ENCODE data around the gene RAB11FIP5. TPM values are rescaled to one million over a fixed set of nuclear protein-coding genes. Genes with fewer than 3 reads are reported as not detected.

RAB11FIP5 gene
- total RNA-seq, 6 experiments from 2014 or later = 4.5 to 12.7 (median 9.0) TPM

DNA sequence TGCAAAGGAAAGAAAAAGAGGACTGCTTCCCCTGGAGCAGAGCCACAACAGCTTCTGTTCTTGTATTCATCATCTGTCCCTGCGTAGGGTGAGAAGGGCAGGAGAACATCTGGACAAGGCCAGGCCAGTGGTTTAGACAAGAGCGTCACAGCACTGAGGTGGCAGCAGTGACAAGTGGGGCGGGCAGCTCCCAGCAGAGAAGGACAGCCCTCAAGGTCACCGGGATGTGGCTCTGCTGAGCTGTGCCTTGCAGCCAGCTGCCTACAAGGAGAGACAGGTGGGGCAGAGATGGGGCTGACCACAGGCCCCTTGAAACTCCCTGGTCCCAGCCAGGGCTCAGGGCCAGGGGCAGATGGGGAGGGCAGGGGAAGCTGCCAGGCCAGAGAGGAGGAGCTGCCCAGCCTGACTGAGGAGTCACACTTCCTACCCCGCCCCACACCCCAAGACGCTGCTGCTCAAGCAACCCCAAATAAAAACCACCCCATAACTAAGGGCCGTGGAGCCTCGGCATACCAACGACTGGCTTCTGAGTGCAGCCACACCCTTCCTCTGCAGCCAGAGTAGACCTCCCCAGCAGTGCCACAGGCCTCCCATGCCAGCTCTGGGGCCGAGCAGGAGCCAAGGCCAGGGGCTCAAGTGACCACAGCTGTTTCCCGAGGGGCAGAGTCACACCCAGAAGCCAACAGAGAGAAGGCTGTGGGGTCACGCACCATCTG lies 5.4 kb downstream of the RAB11FIP5 start:
- 70% methylated on average over 4 of the region's 12 CpGs for WGBS (ENCODE audit: insufficient coverage, low coverage, low lambda C conversion rate, missing lambda C conversion rate)
- intact Hi-C loops (cut with DNase I) = no loop called here
- Histone ChIP-seq H3K9me3 (no peaks in the 10 kb centered on the region), H3K27me3 (no peaks in the 10 kb centered on the region), H3K27ac (no peak overlapping the region), H3K4me3 (no peak overlapping the region), H3K4me1 (peaks cover 0 to 12% (median 0%) of the 10 kb centered on the region in 4 donors), H3K36me3 (no peaks in the 10 kb centered on the region)
- DNase-seq (peak in 1 of 3 donors; percentile 39), ATAC-seq (no peak)
- no peak for TF ChIP-seq POLR2A (IDR thresholded peaks at IDR 0.05)
- TF ChIP-seq, protein P1, sequence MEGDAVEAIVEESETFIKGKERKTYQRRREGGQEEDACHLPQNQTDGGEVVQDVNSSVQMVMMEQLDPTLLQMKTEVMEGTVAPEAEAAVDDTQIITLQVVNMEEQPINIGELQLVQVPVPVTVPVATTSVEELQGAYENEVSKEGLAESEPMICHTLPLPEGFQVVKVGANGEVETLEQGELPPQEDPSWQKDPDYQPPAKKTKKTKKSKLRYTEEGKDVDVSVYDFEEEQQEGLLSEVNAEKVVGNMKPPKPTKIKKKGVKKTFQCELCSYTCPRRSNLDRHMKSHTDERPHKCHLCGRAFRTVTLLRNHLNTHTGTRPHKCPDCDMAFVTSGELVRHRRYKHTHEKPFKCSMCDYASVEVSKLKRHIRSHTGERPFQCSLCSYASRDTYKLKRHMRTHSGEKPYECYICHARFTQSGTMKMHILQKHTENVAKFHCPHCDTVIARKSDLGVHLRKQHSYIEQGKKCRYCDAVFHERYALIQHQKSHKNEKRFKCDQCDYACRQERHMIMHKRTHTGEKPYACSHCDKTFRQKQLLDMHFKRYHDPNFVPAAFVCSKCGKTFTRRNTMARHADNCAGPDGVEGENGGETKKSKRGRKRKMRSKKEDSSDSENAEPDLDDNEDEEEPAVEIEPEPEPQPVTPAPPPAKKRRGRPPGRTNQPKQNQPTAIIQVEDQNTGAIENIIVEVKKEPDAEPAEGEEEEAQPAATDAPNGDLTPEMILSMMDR (IDR thresholded peaks at IDR 0.05) = no peak

DNA sequence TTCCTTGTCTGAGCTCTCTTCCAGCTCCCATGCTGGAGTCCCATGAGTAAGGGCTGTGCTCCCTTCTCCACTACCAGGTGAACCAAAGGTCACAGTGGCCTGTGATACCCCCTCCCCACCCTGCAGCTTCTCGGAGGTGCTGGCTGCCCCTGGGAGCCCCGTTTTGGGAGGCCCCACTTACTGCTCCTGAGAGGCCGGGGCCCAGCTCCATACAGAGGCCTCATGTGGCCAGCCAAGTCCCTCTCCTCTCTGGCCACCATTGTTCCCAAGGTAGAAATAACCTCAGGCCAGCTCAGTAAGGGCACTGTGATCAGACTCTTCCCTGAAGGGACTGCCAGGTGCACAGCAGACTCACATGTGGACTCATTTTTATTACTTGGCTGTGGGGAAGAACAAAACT lies 6.0 kb downstream of the RAB11FIP5 start:
- no peak for DNase-seq
- TF ChIP-seq, protein P1 (IDR thresholded peaks at IDR 0.05) = no peak
- TF ChIP-seq POLR2A (IDR thresholded peaks at IDR 0.05) = no peak
- no peak overlapping the region for H3K4me3 ChIP-seq
- no peaks in the 10 kb centered on the region for H3K9me3 ChIP-seq
- no peak for ATAC-seq
- H3K4me1 ChIP-seq = peaks cover 0 to 6% (median 0%) of the 10 kb centered on the region in 4 donors
- no CpG with 5 or more reads among the region's 3 CpGs for WGBS (ENCODE audit: insufficient coverage, low coverage, low lambda C conversion rate, missing lambda C conversion rate)
- intact Hi-C loops (cut with DNase I) = no loop called here
- H3K27me3 ChIP-seq = no peaks in the 10 kb centered on the region
- no peaks in the 10 kb centered on the region for H3K36me3 ChIP-seq
- no peak overlapping the region for H3K27ac ChIP-seq

DNA sequence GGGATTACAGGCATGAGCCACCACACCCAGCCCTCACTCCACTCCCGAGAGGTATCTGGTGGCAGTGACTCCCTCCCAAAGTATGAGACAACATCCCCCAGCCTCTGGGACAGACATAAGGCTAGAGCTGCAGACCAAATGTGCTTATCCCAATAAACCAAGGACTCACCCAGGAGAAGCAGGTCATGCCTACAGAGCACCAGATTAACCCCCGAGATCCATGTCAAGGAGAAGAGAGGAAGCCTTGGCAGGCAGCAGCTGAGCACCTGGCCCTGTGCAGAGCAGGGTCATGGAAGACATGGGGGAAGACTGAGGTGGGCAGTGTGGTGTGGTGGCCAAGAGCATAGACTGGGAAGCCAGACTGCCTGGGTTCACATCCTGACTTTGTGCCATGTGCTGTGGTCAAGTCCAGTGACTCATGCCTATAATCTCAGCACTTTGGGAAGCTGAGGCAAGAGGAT lies 7.2 kb downstream of the RAB11FIP5 start:
- H3K4me1 ChIP-seq = no peaks in the 10 kb centered on the region

DNA sequence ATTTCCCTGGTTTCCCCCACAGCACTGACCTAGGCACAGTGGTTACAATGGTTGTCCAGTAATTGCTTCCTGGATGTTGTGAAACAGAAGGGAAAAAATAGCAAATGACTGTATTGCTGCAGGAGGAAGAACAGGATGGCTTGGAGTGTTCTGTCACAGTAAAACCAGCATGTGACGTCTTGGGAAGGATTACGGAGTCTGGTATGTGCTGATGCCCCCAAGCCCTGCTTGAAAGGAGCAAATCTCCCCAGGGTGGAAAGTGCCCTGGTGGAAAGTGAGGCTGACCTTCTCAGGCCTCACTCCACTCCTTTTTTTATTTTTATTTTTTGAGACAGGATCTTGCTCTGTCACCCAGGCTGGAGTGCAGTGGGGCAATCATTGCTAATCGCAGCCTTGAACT lies 7.8 kb downstream of the RAB11FIP5 start:
- no peaks in the 10 kb centered on the region for H3K27me3 ChIP-seq
- no peak for ATAC-seq
- no peak overlapping the region for H3K27ac ChIP-seq
- no peaks in the 10 kb centered on the region for H3K4me1 ChIP-seq
- no peaks in the 10 kb centered on the region for H3K36me3 ChIP-seq
- peak in 1 of 3 donors; percentile 7 for DNase-seq
- no peaks in the 10 kb centered on the region for H3K9me3 ChIP-seq
- intact Hi-C loops (cut with DNase I) = no loop called here
- TF ChIP-seq POLR2A (IDR thresholded peaks at IDR 0.05) = no peak
- TF ChIP-seq, protein P1 (IDR thresholded peaks at IDR 0.05) = no peak
- H3K4me3 ChIP-seq = no peak overlapping the region
- WGBS (ENCODE audit: insufficient coverage, low coverage, low lambda C conversion rate, missing lambda C conversion rate) = 83% methylated on average over 2 of the region's 3 CpGs

More for the DNA sequence above, 7.2 kb downstream of the RAB11FIP5 start:
- ATAC-seq (no peak), DNase-seq (peak in 1 of 3 donors; percentile 32)
- H3K4me3 ChIP-seq = no peak overlapping the region
- 84% methylated on average over 2 of the region's 2 CpGs for WGBS (ENCODE audit: insufficient coverage, low coverage, low lambda C conversion rate, missing lambda C conversion rate)
- no peak overlapping the region for H3K27ac ChIP-seq
- intact Hi-C loops (cut with DNase I) = no loop called here
- no peaks in the 10 kb centered on the region for H3K27me3 ChIP-seq
- TF ChIP-seq, protein P1 (IDR thresholded peaks at IDR 0.05) = no peak
- no peak for TF ChIP-seq POLR2A (IDR thresholded peaks at IDR 0.05)
- H3K9me3 ChIP-seq = no peaks in the 10 kb centered on the region
- H3K36me3 ChIP-seq = no peaks in the 10 kb centered on the region
